Measurements from ENCODE around the gene CTDSPL. TPM values are rescaled to one million over a fixed set of nuclear protein-coding genes. Genes with fewer than 3 reads are reported as not detected.
"Not testable (repeated sequence)": the region's sequence is repeated elsewhere in the genome, so short reads cannot be mapped to it uniquely, and the experiment has no call there.

The CTDSPL gene
- total RNA-seq, 1 experiment from 2014 or later: 124 TPM

DNA sequence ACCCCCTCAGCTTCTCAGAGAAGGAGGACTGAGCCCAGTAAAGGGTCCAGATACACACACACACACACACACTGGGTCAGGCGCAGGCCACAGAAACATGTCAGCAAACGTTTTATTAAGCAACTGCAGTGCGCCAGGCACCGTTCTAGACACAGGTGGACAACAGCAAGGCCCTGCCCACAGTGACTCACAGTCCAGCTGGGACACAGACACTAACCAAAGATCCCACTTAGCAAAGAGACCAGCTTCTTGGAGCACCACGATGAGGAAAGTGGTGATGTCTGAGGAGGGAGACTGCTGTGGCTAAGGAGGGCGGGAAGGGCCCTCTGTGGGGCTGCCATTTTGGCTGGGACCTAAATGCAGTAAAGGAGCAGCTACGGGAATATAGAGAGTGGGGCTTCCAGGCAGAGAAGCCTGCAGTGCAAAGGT lies 126.1 kb downstream of the CTDSPL start:
- Histone ChIP-seq H3K9me3 (ENCODE audit: insufficient read depth, low read depth) (no peaks in the 10 kb centered on the region), H3K4me1 (replicated peaks; ENCODE audit: insufficient read depth) (peaks cover 66% of the 10 kb centered on the region)

DNA sequence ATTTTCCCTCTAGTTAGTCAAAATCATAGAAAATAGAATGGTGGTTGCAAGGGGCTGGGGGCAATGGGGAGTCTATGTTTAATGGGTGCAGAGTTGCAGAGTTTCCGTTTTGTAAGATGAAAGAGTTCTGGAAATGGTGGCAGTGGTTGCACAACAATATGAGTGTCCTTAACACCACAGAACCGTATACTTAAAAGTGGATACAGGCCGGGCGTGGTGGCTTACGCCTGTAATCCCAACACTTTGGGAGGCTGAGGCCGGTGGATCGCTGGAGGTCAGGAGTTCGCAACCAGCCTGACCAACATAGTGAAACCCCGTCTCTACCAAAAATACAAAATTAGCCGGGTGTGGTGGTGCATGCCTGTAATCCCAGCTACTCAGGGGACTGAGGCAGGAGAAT lies 126.7 kb downstream of the CTDSPL start:
- POLR2A ChIA-PET (ENCODE audit: unreplicated experiment); CTCF ChIA-PET: not testable (repeated sequence)
- peaks cover 72% of the 10 kb centered on the region for H3K4me1 ChIP-seq (replicated peaks; ENCODE audit: insufficient read depth)

More for the DNA sequence above, 126.1 kb downstream of the CTDSPL start:
- peaks cover 22% of the 10 kb centered on the region; the same call in 1 of the 2 replicates for H3F3A ChIP-seq (ENCODE audit: insufficient read depth, low read depth)
- TF ChIP-seq EZH2 (IDR thresholded peaks at IDR 0.05; ENCODE audit: low read depth): no peak
- TF ChIP-seq, protein P1, sequence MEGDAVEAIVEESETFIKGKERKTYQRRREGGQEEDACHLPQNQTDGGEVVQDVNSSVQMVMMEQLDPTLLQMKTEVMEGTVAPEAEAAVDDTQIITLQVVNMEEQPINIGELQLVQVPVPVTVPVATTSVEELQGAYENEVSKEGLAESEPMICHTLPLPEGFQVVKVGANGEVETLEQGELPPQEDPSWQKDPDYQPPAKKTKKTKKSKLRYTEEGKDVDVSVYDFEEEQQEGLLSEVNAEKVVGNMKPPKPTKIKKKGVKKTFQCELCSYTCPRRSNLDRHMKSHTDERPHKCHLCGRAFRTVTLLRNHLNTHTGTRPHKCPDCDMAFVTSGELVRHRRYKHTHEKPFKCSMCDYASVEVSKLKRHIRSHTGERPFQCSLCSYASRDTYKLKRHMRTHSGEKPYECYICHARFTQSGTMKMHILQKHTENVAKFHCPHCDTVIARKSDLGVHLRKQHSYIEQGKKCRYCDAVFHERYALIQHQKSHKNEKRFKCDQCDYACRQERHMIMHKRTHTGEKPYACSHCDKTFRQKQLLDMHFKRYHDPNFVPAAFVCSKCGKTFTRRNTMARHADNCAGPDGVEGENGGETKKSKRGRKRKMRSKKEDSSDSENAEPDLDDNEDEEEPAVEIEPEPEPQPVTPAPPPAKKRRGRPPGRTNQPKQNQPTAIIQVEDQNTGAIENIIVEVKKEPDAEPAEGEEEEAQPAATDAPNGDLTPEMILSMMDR (conservative IDR thresholded peaks at IDR 0.05): no peak
- no peaks in the 10 kb centered on the region for H3K9me2 ChIP-seq (ENCODE audit: insufficient read depth)
- H3K4me3 ChIP-seq: no peak overlapping the region
- BruUV-seq (replicated peaks): no TSS peak
- H4K20me1 ChIP-seq (ENCODE audit: insufficient read depth): no peaks in the 10 kb centered on the region
- no peaks in the 10 kb centered on the region for H3K27me3 ChIP-seq (ENCODE audit: insufficient read depth, low read depth)
- intact Hi-C loops (cut with micrococcal nuclease; ENCODE audit: unreplicated experiment): loop anchor here (1.0 kb wide), 1 partner anchor 41 kb away; no protein-coding TSS in a partner anchor
- POLR2A ChIA-PET (ENCODE audit: unreplicated experiment): no interaction called here
- H3K27ac ChIP-seq: peak overlapping the region; percentile 49
- DNase-seq: no peak
- H3K79me2 ChIP-seq (ENCODE audit: low read depth): peaks cover 8% of the 10 kb centered on the region; the same call in 1 of the 2 replicates
- no peak overlapping the region for H2AFZ ChIP-seq
- peak overlapping the region; percentile 45 for H3K4me2 ChIP-seq
- no peaks in the 10 kb centered on the region for H3K36me3 ChIP-seq (ENCODE audit: low read depth)
- CTCF ChIA-PET: no interaction called here

DNA sequence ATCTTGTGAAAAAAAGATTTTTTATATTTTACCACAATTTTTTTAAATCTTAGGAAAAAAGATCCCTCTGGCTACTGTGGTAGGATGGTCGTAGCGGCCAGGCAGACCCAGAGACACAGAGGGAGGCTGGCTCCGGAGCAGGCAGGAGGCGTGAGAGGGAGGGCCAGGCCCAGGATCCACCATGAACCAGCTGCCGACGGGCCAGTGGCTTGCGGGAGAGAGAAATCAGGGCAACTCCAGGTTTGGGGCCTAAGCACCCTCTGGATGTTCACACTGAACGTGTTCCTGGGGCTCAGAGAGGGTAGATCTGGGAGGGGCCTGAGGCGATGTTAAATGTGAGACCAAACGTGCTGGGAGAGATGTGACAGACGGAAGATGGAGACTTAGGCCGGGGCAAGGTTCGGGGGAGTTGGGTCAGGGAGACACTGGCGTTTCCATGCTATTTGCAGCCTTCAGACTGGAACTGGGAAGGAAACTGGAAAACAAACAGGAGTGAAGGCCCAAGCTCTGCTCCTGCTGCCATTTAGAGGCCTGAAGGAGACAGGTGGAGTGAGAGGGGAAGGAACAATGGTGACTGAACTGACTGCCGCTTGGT lies 127.3 kb downstream of the CTDSPL start:
- DNase-seq: no peak
- Histone ChIP-seq H3K27ac (no peak overlapping the region), H4K20me1 (ENCODE audit: insufficient read depth) (no peaks in the 10 kb centered on the region), H3K4me1 (replicated peaks; ENCODE audit: insufficient read depth) (peaks cover 79% of the 10 kb centered on the region), H3K4me3 (no peak overlapping the region), H2AFZ (no peak overlapping the region), H3K79me2 (ENCODE audit: low read depth) (peaks cover 8% of the 10 kb centered on the region; the same call in 1 of the 2 replicates), H3K9me3 (ENCODE audit: insufficient read depth, low read depth) (no peaks in the 10 kb centered on the region), H3K27me3 (ENCODE audit: insufficient read depth, low read depth) (no peaks in the 10 kb centered on the region), H3K36me3 (ENCODE audit: low read depth) (no peaks in the 10 kb centered on the region), H3K4me2 (no peak overlapping the region), H3F3A (ENCODE audit: insufficient read depth, low read depth) (peaks cover 30% of the 10 kb centered on the region; the same call in 1 of the 2 replicates), H3K9me2 (ENCODE audit: insufficient read depth) (no peaks in the 10 kb centered on the region)
- no peak for TF ChIP-seq EZH2 (IDR thresholded peaks at IDR 0.05; ENCODE audit: low read depth)
- intact Hi-C loops (cut with micrococcal nuclease; ENCODE audit: unreplicated experiment): no loop called here
- ChIA-PET CTCF (no interaction called here), POLR2A (ENCODE audit: unreplicated experiment) (no interaction called here)
- no TSS peak for BruUV-seq (replicated peaks)

More for the DNA sequence above, 126.7 kb downstream of the CTDSPL start:
- H3K27ac ChIP-seq; intact Hi-C loops (cut with micrococcal nuclease; ENCODE audit: unreplicated experiment); DNase-seq; H3K36me3 ChIP-seq (ENCODE audit: low read depth); H3K9me2 ChIP-seq (ENCODE audit: insufficient read depth); H2AFZ ChIP-seq; H3K9me3 ChIP-seq (ENCODE audit: insufficient read depth, low read depth); BruUV-seq (replicated peaks); H4K20me1 ChIP-seq (ENCODE audit: insufficient read depth); H3K79me2 ChIP-seq (ENCODE audit: low read depth); H3K27me3 ChIP-seq (ENCODE audit: insufficient read depth, low read depth); H3K4me3 ChIP-seq; H3K4me2 ChIP-seq: not testable (repeated sequence)
- H3F3A ChIP-seq (ENCODE audit: insufficient read depth, low read depth): peaks cover 28% of the 10 kb centered on the region; the same call in 1 of the 2 replicates

DNA sequence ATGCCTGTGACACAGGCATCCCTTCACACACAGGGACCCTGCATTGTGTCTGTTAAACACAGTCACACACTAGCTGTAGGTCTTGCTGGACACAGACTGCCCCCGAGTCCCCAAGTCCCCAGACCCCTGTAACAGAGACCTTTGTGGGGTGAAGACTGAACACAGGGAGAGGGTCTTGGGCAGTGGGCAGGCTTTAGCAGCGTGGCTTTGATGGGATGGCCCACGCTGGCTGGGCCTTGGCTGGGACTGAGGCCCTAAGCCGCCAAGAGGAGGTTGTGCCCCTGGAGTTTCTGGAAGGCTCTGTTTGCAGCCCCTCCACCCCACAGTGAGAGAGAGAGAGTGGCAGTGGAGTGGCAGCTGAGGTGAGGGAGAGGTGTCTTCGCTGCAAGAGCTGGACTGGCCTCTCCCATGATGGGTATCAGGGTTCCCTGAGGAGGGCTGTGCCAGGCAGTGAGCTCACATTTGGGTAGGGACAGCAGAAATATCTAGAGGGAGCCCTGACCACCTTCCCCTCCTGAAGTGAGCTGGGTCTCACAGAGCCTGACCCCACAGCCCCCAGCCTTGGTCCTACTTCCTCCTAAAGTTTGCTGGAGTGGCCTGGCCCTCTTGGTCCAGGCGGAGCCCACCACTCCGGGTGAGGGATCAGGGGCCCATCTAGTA lies 128.3 kb downstream of the CTDSPL start:
- POLR2A ChIA-PET (ENCODE audit: unreplicated experiment): interaction anchor here (0.6 kb wide), 1 partner anchor 175 kb away, joined by 5 read pairs; no protein-coding TSS in a partner anchor
- Histone ChIP-seq H3K4me1 (replicated peaks; ENCODE audit: insufficient read depth) (peaks cover 81% of the 10 kb centered on the region), H3K9me3 (ENCODE audit: insufficient read depth, low read depth) (no peaks in the 10 kb centered on the region), H2AFZ (no peak overlapping the region), H3K9me2 (ENCODE audit: insufficient read depth) (no peaks in the 10 kb centered on the region), H3K79me2 (ENCODE audit: low read depth) (peaks cover 8% of the 10 kb centered on the region; the same call in 1 of the 2 replicates), H4K20me1 (ENCODE audit: insufficient read depth) (no peaks in the 10 kb centered on the region), H3K27me3 (ENCODE audit: insufficient read depth, low read depth) (no peaks in the 10 kb centered on the region), H3K27ac (peak overlapping the region; percentile 80; the same call in 1 of the 2 replicates), H3F3A (ENCODE audit: insufficient read depth, low read depth) (peaks cover 34% of the 10 kb centered on the region; the same call in 1 of the 2 replicates), H3K4me3 (peak overlapping the region; percentile 53; the same call in 1 of the 2 replicates), H3K4me2 (peak overlapping the region; percentile 74), H3K36me3 (ENCODE audit: low read depth) (no peaks in the 10 kb centered on the region)
- BruUV-seq (replicated peaks): no TSS peak
- TF ChIP-seq, protein P1 (conservative IDR thresholded peaks at IDR 0.05): no peak
- no peak for TF ChIP-seq EZH2 (IDR thresholded peaks at IDR 0.05; ENCODE audit: low read depth)
- CTCF ChIA-PET: interaction anchor here (1.0 kb wide), 1 partner anchor 16 kb away, joined by 4 read pairs; no protein-coding TSS in a partner anchor
- intact Hi-C loops (cut with micrococcal nuclease; ENCODE audit: unreplicated experiment): loop anchor here (2.0 kb wide), 1 partner anchor 53 kb away; no protein-coding TSS in a partner anchor
- no peak for DNase-seq

Data from PC-9 (cell line).